ENCODE measurements around the gene SNRNP48. TPM values are rescaled to one million over a fixed set of nuclear protein-coding genes. Genes with fewer than 3 reads are reported as not detected.

Gene SNRNP48
- total RNA-seq, 1 experiment from 2014 or later = 17.6 TPM

GRCh38 chr6:7543789-7544424 lies 46.1 kb upstream of the SNRNP48 start:
- TF ChIP-seq FOXP4 (CRISPR knock-in tag; IDR thresholded peaks at IDR 0.05) = no peak
- TF ChIP-seq ZBTB43 (CRISPR knock-in tag; IDR thresholded peaks at IDR 0.05) = no peak
- TF ChIP-seq ZNF121 (CRISPR knock-in tag; IDR thresholded peaks at IDR 0.05) = no peak
- TF ChIP-seq CDX4 (CRISPR knock-in tag; IDR thresholded peaks at IDR 0.05; ENCODE audit: borderline replicate concordance) = no peak
- TF ChIP-seq ATF1 (CRISPR knock-in tag; IDR thresholded peaks at IDR 0.05) = no peak
- no peak for TF ChIP-seq E2F5 (CRISPR knock-in tag; IDR thresholded peaks at IDR 0.05)
- TF ChIP-seq FOXK1 (CRISPR knock-in tag; IDR thresholded peaks at IDR 0.05) = no peak
- no peak for TF ChIP-seq RELA (CRISPR knock-in tag; IDR thresholded peaks at IDR 0.05; ENCODE audit: borderline replicate concordance)
- no peak for TF ChIP-seq NR2C2 (CRISPR knock-in tag; IDR thresholded peaks at IDR 0.05)
- TF ChIP-seq CREB1 (CRISPR knock-in tag; IDR thresholded peaks at IDR 0.05) = no peak
- TF ChIP-seq E2F4 (CRISPR knock-in tag; IDR thresholded peaks at IDR 0.05; ENCODE audit: borderline replicate concordance, low read depth) = no peak
- TF ChIP-seq MXD4 (CRISPR knock-in tag; IDR thresholded peaks at IDR 0.05; ENCODE audit: borderline replicate concordance) = no peak
- TF ChIP-seq HMGXB4 (CRISPR knock-in tag; IDR thresholded peaks at IDR 0.05) = no peak
- TF ChIP-seq ZNF263 (CRISPR knock-in tag; IDR thresholded peaks at IDR 0.05; ENCODE audit: low read depth) = no peak
- TF ChIP-seq IRF2 (CRISPR knock-in tag; IDR thresholded peaks at IDR 0.05; ENCODE audit: borderline replicate concordance, low read depth) = no peak
- no peak for TF ChIP-seq NFYB (CRISPR knock-in tag; conservative IDR thresholded peaks at IDR 0.05; ENCODE audit: low read depth)
- no peak for TF ChIP-seq AFF4 (CRISPR knock-in tag; IDR thresholded peaks at IDR 0.05; ENCODE audit: borderline replicate concordance)
- TF ChIP-seq NR3C1 (CRISPR knock-in tag; conservative IDR thresholded peaks at IDR 0.05; ENCODE audit: low read depth) = no peak
- Mint-ChIP-seq H3K36me3 (0 out of 2 replicates have a peak, but pooled peaks cover 3% of the 10 kb centered on the region), H3K4me3 (peak overlapping the region; percentile 88), H3K27me3 (ENCODE audit: low read depth) (peaks cover 27% of the 10 kb centered on the region), H3K9me3 (no peaks in the 10 kb centered on the region), H3K27ac (peak overlapping the region; percentile 27), H3K4me1 (peaks cover 57% of the 10 kb centered on the region)
- CTCF ChIA-PET = no interaction called here
- POLR2A ChIA-PET = interaction anchor here (0.6 to 0.7 kb wide), 2 partner anchors 184 to 413 kb away, joined by 5 to 10 read pairs; no protein-coding TSS in a partner anchor
- ATAC-seq (no peak), DNase-seq (ENCODE audit: low spot score) (no peak)
